GM18951 (cell line): ENCODE results near the gene LUZP4.
"Not testable (repeated sequence)": the region's sequence is repeated elsewhere in the genome, so short reads cannot be mapped to it uniquely, and the experiment has no call there.

ENCODE experiments used
- POLR2A ChIP-seq: IDR thresholded peaks from 4 replicates; pipeline ENCODE4 v1.6.1; 2011; ENCODE audit warnings: mild to moderate bottlenecking; ENCODE audit not compliant: insufficient read length, insufficient read depth; ENCODE audit errors: extremely low read depth
- in situ Hi-C: fragments of 300-500 bp; cut with MboI; formaldehyde crosslinking; loops from one replicate; pipeline ENCODE4 v1.12.0; 2022; ENCODE audit warnings: low sequenced_read_pairs, mixed read lengths, inconsistent platforms; ENCODE audit not compliant: unreplicated experiment

Gene LUZP4

DNA sequence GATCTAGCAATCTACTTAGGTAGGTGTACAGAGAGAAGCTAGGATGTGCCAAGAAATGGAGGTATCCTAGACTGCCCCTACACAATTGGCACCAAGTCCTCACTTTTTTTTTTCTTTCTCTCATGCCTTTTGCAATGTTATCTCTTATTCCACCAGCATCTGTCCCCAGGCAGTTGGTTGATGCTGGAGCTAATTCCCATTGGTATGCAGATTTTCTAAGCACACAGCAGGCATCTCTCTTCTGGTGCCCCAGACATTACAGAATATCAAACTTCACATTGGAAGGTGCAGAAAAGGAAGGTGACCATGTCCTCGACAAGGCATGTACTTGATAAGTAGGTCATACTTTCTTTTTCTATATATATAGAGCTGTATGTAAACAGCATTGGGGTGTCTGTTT, 21.6 kb downstream of the LUZP4 start:
- in situ Hi-C loops: no loop called here
- no peak for TF ChIP-seq POLR2A

DNA sequence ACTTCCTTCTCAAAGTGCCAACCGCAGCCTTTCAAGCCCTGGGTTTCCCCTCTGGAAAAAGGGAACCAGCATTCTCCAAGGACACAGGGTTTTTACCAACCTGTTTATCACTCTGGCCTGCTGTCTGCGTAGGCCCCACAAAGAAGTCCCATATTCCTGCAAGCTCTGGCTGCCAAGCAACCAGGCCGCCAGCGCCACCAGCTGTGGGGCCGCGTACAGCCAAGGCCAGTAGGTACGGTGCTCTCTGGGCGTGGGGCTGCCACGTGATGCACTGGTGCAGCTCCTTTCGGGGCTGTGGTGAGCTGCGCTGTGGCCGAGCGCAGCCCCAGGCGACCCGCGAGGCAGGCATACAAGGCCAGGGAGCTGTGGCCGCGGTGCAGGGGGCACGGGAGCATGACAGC, 22.1 kb downstream of the LUZP4 start:
- in situ Hi-C loops: no loop called here
- TF ChIP-seq POLR2A: no peak

DNA sequence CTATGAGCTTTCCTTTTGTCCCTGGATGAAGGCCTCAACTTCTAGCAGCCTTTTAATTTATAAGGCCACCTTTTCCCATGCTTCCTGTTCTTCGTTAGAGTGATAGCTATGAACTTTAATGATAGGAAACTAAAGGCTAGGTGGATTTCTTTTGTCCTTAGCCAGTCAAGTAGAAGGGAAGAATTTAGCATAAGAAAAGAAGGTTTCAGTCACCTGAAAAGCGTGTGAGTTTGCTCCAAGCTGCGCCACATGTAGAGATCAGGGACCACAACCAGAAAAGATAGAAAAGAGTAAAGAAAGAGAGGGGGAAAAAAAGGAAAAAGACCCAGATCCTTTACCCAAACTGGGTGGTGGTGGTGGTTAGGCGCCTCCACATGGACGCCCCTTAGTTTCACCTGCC, 28.6 kb downstream of the LUZP4 start:
- in situ Hi-C loops: no loop called here
- TF ChIP-seq POLR2A: no peak

DNA sequence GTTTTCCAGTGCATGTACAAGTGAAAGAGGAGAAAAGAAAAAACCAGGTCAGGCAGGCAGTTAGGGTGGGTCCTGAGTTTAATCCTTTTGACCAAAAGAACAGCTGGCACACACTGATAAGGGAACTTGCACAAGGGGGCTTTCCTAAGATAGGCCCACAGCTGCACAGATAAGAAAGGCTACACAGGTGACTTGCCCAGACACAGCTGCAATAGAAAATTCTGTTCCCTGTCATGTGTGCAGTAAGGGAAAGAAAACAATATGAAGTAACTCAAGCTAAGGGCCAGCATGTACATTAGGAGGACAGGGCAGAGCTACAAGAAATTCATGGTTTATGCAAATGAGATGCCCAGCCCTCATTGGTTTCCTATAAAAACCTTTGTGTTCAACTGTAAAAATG, 32.9 kb downstream of the LUZP4 start:
- no peak for TF ChIP-seq POLR2A

DNA sequence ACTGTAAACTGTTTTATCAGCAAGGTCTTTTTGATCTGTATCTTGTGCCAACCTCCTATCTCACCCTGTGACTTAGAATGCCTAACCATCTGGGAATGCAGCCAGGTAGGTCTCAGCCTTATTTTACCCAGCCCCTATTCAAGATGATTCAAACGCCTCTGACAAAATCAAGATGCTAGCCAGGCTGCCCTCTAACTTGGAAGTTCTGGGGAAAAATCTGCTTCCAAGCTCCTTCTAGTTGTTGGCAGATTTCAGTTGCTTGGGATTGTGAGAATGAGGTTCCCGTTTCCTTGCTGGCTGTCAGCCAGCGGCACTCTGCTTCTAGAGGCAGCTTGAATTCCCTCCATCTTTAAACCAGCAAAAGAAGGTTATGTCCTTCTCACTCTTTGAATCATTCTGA, 34.7 kb downstream of the LUZP4 start:
- in situ Hi-C loops: no loop called here
- no peak for TF ChIP-seq POLR2A

More for the DNA sequence above, 32.9 kb downstream of the LUZP4 start:
- in situ Hi-C loops: no loop called here

DNA sequence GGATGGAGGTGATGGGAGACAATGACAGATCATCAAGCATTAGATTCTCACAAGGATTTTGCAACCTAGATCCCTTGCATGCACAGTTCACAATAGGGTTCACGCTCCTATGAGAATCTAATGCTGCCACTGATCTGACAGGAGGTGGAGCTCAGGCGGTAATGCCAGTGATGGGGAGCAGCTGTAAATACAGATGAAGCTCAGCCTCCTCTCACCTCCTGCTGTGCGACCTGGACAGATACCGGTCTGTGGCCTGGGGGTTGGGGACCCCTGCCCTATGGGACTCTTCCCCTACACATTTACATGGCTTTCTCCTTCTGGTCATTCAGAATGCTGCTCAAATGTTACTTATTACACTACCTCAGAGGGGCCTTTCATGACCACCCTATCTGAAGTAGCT, 39.8 kb downstream of the LUZP4 start:
- in situ Hi-C loops: not testable (repeated sequence)

DNA sequence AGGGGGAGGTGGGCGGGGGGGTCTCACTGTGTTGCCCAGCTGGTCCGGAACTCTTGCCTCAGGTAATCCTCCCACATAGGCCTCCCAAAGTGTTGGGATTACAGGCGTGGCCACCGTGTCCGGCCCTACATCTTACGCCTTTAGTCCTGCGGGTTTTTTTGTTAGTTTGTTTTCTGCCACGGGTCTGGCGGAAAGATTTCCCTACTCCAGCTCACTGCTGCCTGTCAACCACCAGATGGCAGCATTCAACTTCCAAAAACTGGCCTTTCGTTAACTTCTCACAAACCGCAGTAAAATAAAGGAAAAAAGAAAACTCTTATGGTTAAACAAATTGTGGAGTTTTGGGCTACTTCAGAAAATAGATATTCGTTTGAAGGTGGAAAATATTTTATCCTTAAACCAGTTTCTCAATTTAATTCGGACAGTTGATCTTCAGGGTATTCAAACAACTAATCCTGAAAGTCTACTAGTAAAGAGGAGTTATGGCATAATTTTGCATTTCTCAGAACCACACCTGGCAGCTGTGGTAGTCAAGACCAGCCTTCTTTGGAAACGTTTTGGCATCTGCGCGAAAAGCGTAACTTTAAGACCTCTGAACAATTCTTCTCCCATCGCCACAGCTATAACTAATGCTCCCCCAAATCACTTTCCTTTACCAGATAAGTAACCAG, 41.1 kb downstream of the LUZP4 start:
- in situ Hi-C loops: loop anchor here (10.0 kb wide), 2 partner anchors 314 to 614 kb away; no protein-coding TSS in a partner anchor
- no peak for TF ChIP-seq POLR2A

DNA sequence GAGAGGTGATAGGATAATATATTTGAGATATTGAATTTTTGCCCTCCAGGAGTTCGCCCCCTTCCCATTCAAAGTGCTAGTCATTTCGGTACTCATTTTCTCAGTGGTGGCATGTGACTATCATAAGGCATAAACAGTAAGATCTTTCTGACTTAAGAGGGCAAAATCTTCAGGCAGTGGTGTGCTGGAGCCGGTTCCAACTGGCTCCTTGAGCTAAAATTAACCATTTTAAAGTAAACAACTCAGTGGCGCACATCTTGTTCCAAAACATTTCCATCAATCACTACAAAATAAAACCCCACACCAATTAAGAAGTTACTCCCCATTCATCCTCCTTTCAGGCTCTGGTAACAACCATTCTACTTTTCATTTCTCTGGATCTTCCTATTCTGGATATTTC, 43.3 kb downstream of the LUZP4 start:
- TF ChIP-seq POLR2A: no peak
- in situ Hi-C loops: loop anchor here (10.0 kb wide), 2 partner anchors 312 to 612 kb away; no protein-coding TSS in a partner anchor

DNA sequence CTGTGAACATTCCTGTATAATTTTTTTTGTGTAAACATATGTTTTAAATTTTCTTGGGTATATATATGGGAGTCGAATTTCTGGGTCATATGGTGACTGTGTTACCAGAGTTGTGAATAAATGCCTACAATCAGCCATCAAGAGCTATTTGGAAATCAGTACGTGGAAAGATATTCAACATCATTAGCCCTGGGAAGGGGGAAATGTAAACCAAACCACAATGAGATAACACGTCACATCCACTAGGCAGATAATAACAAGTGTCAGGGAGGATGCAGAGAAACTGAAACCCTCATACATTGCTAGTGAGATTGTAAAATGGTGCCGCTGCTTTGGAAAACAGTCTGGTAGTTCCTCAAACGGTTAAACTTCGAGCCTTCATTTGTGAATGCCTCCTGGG, 43.9 kb downstream of the LUZP4 start:
- in situ Hi-C loops: loop anchor here (10.0 kb wide), 2 partner anchors 311 to 611 kb away; no protein-coding TSS in a partner anchor
- no peak for TF ChIP-seq POLR2A

DNA sequence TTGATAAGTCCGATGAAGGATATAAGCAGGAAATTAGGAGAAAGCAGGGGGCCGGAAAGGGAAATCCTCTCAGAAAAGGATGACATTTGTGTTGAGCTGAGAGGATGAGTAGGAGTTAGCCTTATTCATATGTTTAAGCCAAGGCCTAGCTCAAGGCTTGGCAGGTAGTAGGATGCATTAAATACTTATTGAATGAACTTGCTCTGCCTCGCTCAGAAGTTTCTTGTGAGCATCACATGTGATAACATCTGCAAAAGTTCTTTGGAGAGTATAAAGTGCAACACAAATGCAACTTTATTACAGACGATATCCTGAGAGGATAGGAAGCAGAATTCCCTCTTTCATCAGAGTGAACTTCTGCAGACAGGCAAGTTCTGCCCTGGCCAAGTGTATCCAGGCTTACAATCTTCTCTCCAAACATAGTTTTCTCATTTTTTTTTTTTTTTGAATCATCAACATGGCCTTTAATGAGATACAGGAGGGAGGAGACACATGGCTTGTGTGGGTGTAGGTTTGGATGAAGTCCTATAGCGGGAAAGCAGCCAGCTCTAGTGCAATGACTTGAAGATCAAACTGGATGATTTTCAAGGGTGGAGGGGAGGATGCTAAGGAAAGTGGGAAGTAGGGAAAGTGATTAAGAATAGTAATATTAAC, 48.1 kb downstream of the LUZP4 start:
- no peak for TF ChIP-seq POLR2A
- in situ Hi-C loops: loop anchor here (10.0 kb wide), 2 partner anchors 307 to 607 kb away; no protein-coding TSS in a partner anchor

DNA sequence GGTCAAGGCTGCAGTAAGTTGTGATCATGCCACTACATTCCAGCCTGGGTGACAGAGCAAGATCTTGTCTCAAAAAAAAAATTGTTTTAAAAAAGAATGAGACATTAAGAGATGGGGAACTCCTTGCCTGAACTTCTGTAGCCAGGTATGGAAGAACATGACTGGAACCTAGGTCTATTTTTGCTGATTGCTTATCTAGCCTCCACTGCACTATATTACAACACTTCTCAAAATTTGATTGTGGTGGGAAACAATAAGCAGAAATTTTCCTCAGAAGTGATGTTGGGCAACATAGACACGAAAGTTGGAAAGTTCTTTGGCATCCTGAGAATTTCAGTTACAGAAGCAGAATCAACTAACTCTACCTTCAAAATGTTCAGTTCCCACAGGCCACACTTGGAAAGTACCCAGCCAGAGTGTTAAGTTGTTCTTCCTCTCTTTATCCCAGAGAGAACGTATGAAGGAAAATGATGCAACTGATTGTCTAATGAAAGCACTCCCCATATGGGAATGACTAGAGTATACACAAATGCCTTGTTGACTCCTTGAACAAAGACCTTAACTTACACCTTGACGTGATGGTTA, 50.0 kb downstream of the LUZP4 start:
- in situ Hi-C loops: loop anchor here (10.0 kb wide), 2 partner anchors 305 to 605 kb away; no protein-coding TSS in a partner anchor
- no peak for TF ChIP-seq POLR2A

DNA sequence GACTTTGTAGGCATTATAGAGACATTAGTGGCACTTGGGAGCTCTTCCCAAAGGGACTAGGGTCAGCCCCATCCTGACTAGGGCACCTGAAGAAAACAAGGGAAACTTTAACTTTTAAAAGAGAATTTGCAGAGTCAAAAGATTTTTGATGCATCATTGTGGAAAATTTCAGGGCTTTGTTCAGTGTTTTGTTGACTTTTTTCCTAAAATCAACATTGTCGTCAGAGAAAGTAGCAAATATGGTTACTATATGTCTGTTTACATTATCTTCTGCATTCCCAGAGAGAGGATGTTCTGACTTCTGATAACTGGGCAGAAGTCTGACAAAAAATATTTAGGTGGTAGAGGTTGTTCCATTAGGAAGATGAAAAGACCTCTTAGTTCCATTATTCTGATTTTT, 51.9 kb downstream of the LUZP4 start:
- in situ Hi-C loops: no loop called here
- no peak for TF ChIP-seq POLR2A

DNA sequence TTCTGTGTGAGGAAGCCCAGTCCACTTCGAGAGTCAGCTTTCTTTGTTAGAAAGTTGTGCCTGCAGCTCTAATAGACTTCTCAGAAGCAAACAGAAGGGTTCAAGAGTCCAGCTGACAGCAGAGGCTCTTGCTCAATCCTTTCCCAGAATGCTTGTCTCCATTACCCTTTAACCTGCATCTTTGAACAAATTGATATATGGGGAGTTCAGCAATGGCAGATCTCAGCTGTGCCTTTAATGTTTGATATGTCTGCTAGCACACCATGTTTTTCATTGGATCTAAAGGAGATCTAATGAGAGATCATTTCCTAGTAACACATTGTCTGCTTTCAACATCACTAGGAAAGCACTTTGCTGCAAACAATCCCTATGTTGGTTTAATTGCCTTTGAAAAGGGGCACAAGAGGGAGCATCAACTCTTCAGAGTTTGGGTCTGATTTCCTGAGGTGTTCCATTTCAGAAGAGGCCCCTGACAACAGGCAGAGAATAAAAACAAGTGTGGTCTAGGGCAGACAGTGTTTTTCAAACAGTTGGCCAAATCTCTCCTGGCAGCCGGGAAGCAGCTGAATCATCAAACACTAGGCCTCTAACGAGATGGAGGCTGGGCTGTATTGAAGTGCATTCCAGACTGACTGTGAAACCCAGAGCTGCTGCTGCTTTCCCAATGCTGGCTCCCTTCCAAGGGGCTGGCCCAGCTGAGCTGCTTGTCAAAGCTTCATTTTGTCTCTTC, 55.5 kb downstream of the LUZP4 start:
- no peak for TF ChIP-seq POLR2A
- in situ Hi-C loops: no loop called here
